OCI-LY7 (cell line): Measurements from ENCODE around the gene DNM3.

Experiments used
- EZH2phosphoT487 ChIP-seq: fragments of 200-600 bp; sonication (generic); IDR thresholded peaks from 2 replicates; pipeline ENCODE4 v1.6.1; 2018; ENCODE audit warnings: low read depth, borderline replicate concordance, mild to moderate bottlenecking, mixed run types, antibody characterized with exemption, low read length, moderate library complexity, mixed read lengths
- TF ChIP-seq, protein P1 (sequence below): fragments of 200-600 bp; sonication (generic); conservative IDR thresholded peaks from 2 replicates; pipeline ENCODE4 v1.5.1; 2014; ENCODE audit warnings: mild to moderate bottlenecking, antibody characterized with exemption, low read length, moderate library complexity, mixed read lengths

- TF ChIP-seq EZH2phosphoT487, result no peak
- TF ChIP-seq, protein P1, sequence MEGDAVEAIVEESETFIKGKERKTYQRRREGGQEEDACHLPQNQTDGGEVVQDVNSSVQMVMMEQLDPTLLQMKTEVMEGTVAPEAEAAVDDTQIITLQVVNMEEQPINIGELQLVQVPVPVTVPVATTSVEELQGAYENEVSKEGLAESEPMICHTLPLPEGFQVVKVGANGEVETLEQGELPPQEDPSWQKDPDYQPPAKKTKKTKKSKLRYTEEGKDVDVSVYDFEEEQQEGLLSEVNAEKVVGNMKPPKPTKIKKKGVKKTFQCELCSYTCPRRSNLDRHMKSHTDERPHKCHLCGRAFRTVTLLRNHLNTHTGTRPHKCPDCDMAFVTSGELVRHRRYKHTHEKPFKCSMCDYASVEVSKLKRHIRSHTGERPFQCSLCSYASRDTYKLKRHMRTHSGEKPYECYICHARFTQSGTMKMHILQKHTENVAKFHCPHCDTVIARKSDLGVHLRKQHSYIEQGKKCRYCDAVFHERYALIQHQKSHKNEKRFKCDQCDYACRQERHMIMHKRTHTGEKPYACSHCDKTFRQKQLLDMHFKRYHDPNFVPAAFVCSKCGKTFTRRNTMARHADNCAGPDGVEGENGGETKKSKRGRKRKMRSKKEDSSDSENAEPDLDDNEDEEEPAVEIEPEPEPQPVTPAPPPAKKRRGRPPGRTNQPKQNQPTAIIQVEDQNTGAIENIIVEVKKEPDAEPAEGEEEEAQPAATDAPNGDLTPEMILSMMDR, result no peak
These were observed 25.9 kb downstream of the DNM3 start for GRCh38 chr1:171867236-171867635.
